NCI-H1930 (cell line): ENCODE data around the gene COPS6.
A peak's percentile ranks its signal among the peaks of the same experiment; 100 is the strongest.

Experiments used
- DNase-seq, 2 experiments: peaks; one replicate each; lab custom pipeline; 2025; lab: John Stamatoyannopoulos, UW

COPS6 gene

GRCh38 chr7:100102950-100103840, 14.4 kb downstream of the COPS6 start:
- no peak for DNase-seq

DNA sequence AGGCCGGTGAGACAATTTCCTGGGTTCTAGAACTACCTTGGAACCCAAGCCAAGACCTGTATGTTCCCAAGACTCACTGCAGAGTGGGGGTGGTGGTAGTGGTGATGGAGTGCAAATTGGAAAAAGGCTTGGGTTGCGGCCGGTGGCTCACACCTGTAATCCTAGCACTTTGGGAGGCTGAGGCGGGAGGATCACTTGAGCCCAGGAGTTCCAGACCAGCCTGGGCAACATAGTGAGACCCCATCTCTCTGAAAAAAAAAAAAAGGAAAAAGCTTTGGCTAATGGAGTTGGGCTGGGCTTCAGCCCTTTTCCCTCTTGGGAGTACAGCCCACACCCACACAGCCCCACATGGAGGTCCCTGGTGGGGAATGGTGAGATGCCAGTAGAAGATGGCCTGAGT, 16.8 kb downstream of the COPS6 start:
- no peak for DNase-seq

DNA sequence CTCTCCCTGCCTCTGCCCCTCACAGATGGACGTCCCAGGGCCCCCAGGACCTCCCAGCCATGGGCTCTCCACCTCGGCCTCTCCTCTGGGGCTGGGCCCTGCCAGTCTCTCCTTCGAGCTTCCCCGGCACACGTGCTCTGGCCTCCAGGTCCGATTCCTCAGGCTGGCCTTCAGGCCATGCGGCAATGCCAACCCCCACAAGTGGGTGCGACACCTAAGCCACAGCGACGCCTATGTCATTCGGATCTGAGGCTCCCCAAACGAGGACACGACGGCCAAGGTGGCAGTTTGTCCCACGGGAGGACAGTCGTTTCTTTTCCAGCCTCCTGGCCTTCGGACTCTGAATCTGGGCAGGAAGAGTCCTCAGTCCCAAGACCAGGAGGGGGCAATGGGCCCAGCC, 17.9 kb downstream of the COPS6 start:
- no peak for DNase-seq

GRCh38 chr7:100107125-100107737, 18.5 kb downstream of the COPS6 start:
- DNase-seq: no peak

DNA sequence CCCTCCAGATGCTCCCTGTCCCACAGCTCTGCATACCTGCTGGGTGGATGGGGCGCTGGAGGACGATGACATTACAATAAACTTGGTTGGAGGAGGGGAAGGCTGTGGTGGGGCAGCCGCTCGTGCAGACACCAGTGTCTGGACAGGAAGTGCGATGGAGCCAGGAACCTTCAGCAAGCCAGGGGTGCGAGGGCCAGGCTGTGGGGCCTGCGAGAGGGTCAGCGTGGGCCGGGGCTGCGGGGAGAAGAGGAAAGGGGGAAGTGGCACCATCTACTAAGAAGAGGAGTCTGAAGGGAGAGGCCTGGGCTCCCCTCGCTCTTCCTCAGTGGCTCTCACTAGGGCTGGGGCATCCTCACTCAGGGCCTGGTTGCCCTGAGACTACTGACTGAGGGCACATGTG, 19.1 kb downstream of the COPS6 start:
- no peak for DNase-seq

DNA sequence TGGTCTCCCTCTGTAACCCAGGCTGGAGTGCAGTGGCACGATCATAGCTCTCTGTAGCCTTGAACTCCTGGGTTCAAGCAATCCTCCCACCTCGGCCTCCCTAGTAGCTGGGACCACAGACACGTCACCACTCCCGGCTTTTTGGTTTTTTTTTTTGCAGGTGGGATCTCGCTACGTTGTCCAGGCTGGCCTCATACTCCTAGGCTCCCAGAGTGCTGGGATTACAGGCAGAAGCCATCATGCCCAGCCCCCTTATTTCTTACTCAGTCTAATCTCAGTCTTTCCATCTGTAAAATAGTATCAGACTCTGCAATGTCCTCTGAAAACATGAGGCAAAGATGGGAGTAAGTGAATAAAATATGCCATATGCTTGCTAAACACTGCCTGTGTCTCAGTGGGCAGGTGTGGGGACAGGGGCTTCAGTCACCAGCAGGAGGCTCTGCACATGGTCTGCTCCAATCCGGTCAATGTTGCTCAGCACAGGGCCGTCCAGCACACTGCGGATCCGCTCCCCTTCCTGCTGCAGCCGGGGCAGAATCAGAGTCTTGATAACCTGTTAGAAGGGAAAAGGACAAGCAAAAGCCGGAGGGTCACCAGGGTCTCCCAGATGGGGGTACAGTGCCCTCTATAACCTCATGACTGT, 20.9 kb downstream of the COPS6 start:
- no peak for DNase-seq

DNA sequence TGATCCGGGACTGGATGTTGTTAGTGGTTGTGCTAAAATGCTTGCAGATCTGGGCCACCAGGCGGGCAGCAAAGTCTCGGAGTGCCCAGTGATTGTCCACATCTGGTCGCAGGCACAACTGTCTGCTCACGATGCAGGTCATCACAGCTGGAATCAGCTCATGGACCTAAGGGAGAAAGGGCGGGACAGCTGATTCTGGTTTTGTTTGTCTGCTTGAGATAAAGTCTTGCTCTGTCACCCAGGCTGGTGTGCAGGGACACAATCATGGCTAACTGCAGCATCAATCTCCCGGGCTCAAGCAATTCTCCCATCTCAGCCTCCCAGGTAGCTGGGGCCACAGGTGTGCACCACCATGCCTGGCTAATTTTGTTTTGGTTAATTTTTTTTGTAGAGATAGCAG, 22.4 kb downstream of the COPS6 start:
- DNase-seq: no peak

DNA sequence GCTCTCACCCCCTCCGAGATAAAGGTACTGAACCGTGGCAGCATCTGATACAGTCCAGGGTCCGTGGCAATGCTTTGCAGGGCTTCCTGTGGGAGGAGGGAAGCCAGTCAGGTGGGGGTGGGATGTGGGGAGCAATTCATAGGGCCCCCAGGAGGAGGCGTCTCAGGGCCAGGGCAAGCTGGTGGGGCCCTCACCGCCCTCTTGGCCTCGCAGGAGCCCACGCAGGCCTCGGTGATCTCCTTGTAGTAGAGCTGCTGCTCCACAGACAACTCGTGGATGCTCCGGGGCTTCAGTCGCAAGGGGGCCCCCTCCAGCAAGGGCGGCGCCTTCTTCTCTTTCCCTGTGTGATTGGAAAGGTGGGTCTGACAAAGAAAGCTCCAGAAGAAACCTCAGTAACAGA, 23.1 kb downstream of the COPS6 start:
- DNase-seq: no peak

DNA sequence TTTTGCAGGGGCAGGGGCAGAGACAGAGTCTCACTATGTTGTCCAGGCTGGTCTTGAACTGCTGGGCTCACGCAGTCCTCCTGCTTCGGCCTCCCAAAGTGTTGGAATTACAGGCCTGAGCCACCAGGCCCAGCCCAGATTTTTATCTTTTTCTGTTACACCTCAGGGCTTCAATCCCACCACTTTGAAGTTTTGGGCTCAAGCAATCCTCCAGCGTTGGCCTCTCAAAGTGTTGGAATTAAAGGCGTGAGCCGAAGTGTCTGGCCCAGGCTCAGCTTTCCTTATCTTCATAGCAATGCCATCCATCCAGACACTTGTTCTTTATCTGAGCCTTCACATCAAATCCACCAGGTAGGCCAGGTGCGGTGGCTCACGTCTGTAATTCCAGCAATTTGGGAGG, 26.3 kb downstream of the COPS6 start:
- no peak for DNase-seq

- no peak for DNase-seq
Observed at GRCh38 chr7:100118388-100119071, 29.8 kb downstream of the COPS6 start.

DNA sequence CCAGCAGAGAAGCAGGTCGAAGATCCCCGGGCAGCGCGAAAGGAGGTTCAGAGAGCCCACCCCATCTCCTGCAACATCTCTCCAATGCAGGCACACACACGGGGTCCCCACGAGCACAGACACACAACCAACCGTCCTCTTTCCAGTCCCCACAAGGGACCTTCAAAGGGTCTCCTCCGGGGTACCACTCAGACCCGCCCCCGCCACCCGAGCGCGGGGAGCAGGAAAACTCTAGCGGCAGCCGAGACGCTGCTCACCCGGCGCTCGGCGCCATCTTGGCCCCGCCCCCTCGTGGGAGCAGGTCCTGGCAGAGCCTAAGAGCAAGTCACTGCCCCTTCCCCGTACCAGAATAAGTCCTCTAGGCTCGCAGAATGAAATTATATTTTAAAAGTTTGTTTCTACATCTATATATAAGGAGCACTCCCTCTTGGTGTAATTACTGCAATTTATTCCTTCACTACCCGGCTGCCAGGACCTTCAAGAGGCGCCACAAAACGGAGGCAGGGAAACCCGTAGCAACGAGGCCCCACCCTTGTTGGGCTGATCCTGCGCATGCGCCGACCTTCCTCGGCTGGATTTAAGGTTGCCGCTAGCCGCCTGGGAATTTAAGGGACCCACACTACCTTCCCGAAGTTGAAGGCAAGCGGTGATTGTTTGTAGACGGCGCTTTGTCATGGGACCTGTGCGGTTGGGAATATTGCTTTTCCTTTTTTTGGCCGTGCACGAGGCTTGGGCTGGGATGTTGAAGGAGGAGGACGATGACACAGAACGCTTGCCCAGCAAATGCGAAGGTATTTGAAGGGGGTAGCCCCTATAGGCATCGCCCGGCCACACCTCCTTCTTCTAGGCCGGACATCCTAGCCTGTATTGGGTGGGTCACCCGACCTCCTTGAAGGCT, 30.6 kb downstream of the COPS6 start, which contains the start of the genes CNPY4 and TAF6:
CNPY4 (plus strand) TSS at position 563 of the 898 bp plus-strand sequence; CDS start at position 674, 111 bp downstream.
TAF6 (minus strand) TSS at position 287 of the 898 bp plus-strand sequence. CDS start 5,149 bp downstream, outside the sequence.
- peak; percentile 95 to 96 for DNase-seq

DNA sequence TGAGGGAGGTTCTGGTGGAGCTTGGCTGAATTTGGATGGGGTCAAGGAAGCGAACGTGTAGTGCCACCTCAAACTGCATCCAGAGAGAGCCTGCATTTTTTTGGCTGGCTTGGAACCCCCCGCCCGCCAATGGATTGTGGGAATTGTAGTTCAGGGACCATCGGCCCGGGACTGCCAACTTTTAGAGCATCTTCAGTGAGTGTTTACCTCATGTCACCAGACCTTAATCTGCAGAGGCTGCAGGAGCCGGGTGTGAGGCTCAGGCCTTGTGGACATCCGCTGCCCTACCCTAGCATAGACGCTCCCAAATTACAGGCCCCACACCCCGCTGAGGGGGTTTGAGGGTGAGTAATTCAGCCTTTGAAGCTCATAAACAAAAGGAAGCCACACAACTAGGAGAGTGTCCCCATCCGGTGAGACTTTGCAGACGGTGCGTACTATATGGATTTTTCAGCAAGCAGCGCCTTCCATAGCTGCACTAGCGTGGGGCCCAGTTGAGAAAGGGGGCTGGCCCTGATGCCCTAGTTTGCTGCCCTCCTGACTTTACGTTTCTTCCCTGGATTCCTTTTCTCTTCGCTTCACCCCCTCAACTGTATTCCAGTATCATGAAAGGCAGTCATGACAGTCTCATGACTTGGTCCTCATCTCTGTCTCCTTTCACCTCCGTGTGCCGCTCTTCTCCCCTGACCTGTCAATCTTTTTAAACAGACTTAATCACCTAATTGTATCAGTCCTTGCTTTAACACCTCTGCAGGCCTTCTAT, 31.4 kb downstream of the COPS6 start:
- peak in 1 of 2 experiments; percentile 52 for DNase-seq

DNA sequence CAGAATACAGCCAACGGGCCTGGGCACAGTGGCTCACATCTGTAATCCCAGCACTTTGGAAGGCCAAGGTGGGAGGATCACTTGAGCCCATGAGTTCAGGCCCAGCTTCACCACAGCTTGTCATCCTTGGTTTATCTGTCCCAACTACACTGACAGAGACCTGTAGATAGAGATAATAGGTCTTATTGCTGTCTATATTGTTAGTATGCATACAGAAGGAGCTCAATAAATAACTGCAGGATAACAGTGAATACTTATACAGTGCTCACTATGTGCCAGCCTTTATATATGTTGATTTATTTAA, 31.9 kb downstream of the COPS6 start:
- DNase-seq: no peak

GRCh38 chr7:100122067-100122466, 33.3 kb downstream of the COPS6 start:
- no peak for DNase-seq

- DNase-seq: no peak
Observed at GRCh38 chr7:100122568-100122967, 33.8 kb downstream of the COPS6 start.

- no peak for DNase-seq
Observed at GRCh38 chr7:100124301-100125230, 35.8 kb downstream of the COPS6 start.

DNA sequence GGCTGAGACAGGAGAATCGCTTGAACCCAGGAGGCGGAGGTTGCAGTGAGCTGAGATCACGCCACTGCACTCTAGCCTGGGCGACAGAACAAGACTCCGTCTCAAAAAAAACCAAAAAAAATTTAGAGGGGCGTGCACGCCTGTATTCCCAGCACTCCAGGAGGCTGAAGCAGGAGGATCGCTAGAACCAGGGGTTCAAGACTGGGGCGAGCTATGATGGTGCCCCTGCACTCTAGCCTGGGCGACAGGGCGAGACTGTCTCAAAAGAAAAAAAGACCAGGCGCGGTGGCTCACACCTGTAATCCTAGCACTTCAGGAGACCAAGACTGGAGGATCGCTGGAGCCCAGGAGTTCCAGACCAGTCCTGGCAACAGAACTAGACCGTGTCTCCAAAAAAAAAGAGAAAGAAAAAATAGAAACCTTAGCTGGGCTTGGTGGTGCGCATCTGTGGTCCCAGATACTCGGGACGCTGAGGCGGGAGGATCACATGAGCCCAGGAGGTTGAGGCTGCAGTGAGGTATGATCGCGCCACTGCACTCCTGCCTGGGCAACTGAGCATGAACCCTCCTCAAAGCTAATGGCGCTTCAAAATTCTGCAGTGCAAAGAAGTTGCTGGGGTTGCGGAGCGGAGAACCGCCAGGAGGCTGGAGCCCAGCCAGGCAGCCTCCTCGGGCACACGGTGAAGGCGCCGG, 37.6 kb downstream of the COPS6 start:
- no peak for DNase-seq

DNA sequence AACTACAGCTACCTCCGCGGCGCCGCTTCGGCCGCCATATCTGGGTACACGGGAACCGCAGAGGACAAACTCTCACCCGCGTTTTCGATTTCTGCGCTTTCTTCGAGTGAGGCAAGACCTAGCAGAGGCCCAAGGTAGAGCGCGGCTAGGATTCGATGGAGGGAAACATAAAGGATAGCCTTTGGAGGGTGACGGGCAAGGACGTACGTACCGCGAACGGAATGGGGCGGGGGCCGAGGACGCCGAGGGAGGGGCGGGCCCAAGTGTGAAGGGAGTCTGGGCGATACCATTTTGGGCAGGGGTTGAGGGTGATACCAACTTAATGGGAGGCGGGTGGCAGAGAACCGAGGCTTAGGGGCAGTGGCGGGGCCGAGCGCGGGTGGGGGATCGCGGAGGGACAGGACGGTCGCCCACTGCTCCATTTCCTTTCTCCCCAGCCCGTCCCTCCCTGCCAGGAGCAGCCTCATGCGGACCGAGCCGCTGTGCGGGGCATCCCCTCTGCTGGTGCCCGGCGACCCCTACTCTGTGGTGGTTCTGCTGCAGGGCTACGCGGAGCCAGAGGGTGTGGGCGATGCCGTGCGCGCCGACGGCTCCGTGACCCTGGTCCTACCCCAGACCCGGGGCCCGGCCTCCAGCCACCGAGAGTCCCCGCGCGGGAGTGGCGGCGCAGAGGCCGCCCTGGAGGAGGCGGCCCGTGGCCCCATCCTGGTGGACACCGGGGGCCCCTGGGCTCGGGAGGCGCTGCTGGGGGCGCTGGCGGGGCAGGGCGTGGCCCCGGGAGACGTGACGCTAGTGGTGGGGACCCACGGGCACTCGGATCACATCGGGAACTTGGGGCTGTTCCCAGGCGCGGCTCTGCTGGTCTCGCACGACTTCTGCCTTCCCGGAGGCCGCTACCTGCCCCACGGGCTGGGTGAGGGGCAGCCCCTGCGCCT, 38.4 kb downstream of the COPS6 start, which contains the start of gene MBLAC1:
MBLAC1 (plus strand) TSS at position 37 of the 935 bp plus-strand sequence; CDS start at position 466, 429 bp downstream.
- DNase-seq: peak; percentile 81 to 91
